ELF-1 (cell line): ENCODE data around the gene TSC1.
A peak's percentile ranks its signal among the peaks of the same experiment; 100 is the strongest.
"Not testable (repeated sequence)": the region's sequence is repeated elsewhere in the genome, so short reads cannot be mapped to it uniquely, and the experiment has no call there.

Experiments
- DNase-seq: peaks from one replicate; pipeline ENCODE4 v3.0.0-alpha.2; 2016; ENCODE audit warnings: low read depth, low spot score

TSC1 gene

DNA sequence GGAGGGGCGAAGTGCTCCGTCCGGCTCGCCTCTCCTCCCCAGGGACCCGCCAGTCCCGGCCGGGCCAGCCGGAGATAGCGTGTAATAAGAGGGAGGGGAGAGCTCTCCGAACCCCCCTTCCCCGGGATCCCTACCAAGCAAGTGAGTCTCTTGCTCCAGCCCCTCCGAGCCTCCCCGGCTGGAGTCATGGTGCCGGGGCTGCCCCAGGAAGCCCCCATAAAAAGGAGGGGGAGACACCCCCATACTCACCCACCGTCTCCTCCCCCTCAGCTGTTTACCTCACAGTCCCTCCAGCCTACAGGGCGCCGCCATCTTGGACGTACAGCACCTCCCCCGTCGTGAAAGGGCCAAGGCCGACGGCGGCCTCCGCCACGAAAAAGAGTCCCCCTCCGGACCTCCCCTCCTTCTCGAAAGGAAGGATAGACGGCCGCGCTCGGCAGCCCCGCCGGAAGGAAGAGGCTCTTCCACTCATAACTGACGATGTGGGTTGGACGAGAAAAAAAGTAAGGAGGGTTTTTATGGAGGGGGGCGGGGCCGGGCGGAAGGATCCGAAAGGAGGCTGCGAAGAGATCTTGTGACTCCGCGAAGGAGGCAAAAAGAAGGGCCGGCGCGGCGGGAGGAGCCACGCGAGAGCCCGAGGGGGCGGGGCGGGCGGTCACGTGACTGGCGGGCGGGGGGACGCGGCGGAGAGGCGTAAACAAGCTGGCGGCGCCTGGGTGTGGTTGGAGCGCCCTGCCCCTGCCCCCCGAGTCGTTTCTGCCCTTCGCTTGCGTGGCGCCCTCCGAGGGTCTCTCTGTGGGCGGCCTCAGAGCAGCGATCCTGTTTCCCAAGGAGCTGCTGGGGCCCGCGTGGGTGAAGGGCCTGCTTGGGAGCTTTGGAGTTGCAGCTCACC lies at the start of gene TSC1:
TSS of gene TSC1 (minus strand) at position 323 of the 892 bp plus-strand sequence. CDS start 15,744 bp downstream, outside the sequence.
- DNase-seq = peak; percentile 96

DNA sequence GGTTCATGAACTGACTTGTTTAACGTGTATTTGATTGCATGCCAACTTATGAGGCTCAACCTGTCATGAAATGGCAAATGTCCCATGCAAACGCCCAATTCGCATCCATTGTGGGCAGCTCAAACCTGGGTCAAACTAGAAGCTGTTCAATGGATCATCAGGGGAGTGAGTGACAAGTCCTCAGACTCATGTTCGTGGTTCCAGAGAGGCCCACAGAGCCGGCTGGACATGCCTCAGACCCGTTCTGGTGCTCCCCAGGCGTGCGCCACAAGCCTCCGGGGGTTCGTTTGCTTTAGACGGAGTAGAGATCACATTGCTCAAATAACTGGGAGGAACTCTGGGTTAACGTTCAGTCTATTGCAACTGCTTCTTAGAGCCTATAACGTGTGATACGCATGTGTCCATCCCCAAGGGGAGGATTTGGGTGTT lies 49.1 kb upstream of the TSC1 start:
- DNase-seq = no peak

DNA sequence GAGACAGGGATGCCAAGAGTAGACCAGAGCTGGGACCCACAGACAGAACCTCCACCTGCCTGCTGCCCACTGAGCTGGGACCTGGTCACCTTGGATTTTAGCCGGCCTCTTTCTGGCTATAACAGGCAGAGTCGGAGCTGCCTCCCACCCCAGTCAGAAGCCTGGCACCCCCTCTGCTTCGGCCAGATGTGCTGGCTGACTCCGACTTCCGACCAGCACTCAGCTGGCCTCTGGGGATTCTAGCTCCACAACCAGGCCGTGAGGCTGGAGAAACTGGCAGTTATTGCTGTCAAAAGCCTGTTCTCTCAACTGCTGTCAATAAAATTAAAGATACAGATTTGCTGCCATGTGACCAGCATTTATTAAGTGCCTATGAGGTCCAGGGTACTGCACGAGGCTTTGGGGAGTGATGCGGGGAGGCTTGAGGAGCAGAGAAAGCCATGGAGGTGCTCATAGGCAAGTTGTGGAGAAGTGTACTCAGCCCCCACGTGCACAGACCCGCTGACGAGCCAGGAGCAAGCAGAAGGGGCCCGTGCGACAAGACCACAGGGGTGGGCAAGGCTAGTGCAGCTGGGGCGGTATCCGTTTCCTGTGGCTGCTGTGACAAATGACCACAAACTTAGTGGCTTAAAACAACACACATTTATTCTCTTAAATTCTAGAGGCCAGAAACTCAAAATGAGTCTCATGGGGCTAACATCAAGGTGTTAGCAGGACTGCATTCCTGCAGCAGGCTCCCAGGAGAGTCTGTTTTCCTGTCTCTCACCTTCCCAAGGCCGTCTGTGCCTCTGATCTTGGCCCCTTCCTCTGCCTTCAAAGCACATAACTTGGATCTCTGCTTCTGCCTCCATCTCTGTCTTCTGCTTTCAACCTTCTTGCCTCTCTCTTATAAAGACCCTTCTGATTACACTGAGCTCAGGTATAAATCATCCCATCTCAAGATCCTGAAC lies 47.2 kb upstream of the TSC1 start:
- DNase-seq = no peak

DNA sequence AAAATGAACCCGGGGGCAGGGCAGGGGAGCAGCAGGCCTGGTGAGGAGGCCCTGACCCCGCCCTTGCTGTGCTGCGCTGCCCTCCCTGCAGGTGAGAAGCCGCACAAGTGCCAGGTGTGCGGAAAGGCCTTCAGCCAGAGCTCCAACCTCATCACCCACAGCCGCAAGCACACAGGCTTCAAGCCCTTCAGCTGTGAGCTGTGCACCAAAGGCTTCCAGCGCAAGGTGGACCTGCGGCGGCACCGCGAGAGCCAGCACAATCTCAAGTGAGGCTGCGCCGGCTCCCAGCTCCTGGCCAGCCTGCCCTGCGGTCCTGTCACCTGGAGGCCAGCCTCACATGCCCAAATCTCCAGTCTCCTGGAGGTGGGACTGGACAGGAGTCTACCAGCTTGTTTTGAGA lies 46.4 kb upstream of the TSC1 start:
- no peak for DNase-seq

DNA sequence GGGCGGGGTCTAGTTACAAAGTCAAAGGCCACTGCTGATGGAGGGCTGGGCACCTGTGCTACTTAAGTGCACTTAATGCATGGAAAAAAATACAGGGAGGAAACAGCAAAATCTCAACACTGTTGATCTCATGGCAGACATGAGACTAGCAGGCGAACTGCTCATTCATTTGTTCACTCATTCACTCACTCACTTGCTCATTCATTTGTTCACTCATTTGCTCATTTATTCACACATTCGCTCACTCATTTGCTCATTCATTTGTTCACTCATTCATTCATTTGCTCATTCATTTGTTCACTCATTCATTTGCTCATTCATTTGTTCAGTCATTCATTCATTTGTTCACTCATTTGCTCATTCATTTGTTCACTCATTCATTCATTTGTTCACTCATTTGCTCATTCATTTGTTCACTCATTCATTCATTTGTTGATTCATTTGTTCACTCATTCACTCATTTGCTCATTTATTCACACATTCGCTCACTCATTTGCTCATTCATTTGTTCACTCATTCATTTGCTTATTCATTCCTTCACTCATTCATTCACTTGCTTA lies 45.7 kb upstream of the TSC1 start:
- DNase-seq = not testable (repeated sequence)

DNA sequence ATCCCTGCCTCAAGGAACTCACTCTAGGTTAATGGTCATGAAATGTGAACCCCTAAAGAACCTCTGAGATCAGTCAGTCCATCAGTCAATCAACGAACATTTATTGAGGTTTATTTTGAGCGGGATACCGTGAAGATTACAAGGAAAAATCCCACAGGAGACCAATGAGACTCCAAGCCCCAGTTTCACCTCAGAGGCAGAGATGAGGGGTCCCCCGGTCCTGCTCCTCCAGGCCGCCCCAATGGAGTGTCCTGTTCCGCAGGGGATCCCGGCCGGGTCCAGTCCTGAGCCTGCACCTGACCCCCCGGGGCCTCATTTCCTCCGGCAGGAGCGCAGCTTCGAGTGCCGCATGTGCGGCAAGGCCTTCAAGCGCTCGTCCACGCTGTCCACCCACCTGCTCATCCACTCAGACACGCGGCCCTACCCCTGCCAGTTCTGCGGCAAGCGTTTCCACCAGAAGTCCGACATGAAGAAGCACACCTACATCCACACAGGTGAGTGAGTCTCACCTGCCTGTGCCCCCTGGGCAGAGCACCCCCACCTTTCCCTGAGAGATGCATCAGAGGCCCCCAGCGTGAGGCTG lies 45.1 kb upstream of the TSC1 start:
- no peak for DNase-seq

DNA sequence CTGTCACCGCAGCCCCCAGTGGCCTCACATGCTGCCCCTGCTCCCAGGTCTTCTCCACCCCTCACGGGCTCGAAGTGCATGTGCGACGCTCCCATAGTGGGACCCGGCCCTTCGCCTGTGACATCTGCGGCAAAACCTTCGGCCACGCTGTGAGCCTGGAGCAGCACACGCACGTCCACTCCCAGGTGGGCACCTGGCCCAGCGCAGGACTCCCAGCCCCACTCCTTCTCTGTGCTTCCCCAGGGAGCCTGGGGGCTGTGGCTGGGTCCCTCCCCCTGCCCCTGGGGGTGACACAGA lies 44.5 kb upstream of the TSC1 start:
- no peak for DNase-seq

DNA sequence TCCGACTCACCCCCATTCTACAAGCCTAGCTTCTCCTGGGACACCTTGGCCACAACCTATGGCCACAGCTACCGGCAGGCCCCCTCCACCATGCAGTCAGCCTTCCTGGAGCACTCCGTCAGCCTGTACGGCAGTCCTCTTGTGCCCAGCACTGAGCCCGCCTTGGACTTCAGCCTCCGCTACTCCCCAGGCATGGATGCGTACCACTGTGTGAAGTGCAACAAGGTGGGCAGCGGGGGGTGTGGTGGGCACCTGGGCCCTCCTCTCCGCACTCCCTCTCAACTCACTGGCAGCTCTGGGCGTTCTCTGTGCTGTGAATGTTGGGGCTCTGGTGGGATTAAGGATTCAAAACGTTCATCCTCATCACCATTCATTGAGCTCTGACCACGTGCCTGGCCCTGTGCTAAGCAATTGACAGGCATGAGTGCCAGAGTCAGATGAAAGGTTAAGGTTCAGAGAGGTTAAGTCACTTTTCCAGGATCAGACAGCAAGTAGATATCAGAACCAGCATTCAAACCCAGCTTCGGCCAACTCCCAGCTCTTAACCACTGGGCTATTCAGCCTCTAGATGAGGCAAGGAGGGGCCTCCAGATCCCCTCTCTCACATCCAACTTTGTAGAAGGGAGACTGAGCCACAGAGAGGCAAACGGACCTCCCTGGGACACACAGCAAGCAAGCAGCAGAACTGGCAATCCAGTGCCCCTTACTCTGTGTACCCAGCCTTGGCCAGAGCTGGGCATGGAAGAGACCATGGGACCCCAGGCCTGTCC lies 44.0 kb upstream of the TSC1 start:
- no peak for DNase-seq

DNA sequence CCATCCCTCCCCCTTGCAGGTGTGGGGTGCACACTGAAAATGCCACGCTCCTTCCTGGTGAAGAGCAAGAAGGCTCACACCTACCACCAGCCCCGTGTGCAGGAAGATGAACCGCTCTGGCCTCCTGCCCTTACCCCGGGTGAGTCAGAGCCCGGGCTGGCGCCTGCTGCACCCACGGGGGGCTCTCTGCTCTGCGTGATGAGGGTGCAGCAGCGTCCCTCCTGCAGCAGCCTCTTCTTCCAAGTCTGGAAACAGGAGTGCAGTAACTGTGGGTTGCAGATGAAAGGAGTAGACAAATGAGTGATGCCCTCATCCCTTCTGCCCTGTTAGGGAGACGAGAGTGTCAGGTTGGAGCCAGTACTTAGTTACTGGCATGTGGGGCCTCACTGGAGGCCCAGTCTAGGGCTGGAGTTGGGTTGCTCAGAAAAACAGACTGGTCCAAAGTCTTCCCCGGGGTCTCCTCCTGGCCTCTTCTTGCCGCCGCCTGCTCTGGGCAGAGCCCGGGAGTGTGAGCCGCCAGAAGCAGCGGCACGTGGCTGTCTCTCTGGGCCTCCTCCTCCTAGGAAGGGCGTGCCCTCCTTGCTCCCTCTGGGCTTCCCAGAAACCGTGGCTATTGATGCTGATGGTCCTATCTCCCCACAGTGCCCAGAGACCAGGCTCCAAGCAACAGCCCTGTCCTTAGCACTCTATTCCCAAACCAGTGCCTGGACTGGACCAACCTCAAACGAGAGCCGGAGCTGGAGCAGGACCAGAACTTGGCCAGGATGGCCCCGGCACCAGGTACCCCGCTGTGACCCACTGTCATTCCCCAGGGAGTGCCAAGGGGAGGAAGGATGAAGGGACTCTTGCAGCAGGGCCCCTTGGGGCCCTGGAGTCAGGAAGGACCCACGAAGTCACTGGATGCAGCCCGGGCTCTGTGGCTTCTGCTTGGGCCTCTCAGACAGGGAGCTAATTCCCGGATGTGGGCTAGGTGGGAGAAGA lies 42.5 kb upstream of the TSC1 start:
- DNase-seq = no peak

DNA sequence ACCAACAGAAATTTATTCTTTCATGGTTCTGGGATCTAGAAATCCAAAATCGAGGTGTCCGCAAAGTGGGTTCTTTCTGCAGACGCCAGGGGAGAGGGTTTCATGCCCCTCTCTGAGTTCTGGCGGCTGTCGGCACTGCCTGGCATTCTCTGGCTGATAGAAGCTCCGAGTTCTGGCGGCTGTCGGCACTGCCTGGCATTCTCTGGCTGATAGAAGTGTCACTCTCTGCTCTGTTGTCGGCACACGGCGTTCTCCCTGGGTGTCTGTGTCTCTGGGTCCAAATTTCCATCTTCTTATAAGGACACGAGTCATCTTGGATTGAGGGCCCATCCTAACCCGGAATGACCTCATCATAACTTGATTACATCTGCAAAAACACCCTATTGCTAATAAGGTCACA lies 41.7 kb upstream of the TSC1 start:
- no peak for DNase-seq

DNA sequence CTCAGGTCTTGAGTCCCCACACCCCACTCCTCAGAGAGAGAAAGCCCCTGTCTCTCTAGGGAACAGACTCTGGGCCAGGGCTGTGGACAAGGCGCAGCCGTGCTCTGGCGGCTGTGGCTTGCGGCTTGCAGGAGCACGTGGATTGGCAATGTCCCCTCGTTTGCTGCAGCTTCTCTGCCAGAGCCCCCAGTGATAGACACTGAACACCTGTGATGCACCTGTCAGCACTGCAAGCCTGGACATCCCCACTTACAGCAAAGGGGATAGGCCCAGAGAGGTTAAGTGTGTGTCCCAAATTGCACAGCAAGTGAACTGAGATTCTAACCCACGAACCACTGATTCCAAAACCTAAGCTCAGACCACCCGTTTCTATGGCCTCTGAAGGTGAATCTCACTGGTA lies 41.1 kb upstream of the TSC1 start:
- no peak for DNase-seq

DNA sequence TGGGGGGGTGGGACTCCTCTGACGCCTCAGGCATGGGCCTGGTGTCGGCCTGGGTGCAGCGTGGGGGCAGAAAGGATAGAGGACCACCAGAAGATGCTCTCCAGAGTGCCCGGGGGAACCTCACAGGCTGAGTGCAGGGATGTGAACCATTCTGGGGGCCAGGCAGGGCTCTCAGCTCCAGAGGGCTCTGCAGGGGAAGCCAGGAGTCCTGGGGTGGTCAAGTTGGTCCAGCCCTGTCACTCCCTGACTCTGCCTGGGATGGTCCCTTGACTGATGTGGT lies 40.6 kb upstream of the TSC1 start:
- no peak for DNase-seq

DNA sequence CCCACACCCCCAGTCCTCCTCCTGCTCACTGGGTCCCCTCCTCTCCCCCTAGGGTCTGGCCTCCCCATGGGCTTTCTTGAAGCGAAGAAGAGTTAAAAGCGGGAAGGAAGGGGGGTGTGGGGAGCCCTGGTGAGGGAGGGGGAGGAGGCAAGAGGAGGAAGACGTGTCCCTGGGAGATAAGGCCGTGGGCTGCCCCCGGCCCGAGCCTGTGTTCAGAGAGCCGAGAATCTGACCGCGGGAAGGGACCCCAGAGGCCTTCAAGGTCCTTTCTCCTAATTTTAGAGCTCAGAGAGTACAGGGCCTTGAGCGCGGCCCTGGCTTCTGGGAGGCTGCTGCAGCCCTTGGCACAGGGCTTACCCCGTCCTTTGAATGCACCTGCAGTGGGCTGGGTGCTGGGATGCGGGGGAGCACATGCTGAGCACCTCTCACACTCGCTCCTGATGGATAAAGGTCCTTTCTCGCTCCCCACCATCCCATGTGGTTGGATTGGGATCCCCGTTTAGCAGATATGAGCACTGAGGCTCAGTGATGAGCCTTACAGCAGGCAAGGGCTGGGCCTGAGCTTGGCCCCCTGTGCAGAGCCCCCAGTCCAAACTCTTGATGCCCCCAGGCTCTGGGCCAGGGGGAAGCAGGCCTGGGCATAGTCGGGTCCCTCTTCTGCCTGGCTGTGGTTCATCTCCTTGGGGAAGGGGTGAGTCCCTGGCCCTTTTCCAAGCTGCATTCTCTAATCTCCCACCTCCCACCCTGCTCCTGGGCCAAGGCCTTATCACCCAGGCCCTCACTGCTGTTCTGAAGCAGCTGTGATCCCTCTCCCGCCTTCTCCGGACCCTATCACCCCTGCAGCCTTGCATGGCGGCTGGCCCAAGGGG lies 40.0 kb upstream of the TSC1 start:
- DNase-seq = no peak

DNA sequence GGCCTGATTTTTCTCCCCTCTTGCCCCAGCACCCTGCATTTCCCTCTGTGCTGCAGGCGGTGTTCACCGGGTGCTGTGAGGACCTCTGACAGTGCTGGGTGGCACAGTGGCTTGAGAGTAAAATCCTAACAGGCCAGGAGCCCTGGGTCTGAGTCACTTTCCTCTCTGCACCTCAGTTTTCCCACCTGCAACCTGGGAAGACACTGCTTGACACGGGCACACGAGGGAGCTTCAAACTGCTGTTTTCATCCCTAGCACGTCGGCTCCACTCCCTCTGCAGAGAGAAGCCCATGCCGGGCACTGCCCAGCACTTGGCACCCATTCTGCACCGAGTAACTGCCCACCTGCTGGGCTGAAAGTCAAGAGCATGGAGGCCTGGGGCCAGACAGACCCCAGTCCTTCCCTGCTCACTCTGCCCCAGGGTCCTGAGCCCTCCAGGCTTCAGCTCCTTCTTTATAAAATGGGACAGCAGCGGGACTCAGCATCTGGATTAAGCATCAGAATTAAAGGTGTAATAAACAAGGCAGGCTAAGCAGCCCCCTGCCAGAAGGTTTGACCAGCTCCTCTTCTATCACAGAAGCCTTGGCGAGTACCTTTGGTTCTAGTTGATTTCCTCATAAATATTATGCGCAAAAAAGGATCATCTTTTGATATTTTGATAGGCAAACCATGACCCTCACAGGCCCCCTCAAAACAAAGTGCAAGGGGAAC lies 39.2 kb upstream of the TSC1 start:
- no peak for DNase-seq

DNA sequence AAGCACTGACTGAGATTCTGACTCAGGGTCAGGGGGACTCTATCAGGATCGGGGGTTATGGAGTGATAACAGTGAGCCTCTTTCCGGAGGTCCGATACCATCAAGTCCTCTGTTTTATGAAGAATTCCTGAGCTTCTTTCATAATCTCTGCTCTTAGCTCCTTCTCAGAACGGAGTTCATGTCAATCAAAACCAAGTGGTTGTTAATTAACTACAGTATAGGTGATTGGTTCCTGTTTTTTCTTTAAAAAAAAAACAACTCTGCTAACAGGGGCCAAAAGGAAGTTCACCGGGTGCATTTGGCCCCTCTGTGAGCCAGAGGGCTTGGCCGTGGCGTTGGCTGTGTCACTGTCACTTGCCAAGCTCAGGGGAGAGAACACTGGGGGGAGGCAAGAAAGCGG lies 38.0 kb upstream of the TSC1 start:
- DNase-seq = no peak

DNA sequence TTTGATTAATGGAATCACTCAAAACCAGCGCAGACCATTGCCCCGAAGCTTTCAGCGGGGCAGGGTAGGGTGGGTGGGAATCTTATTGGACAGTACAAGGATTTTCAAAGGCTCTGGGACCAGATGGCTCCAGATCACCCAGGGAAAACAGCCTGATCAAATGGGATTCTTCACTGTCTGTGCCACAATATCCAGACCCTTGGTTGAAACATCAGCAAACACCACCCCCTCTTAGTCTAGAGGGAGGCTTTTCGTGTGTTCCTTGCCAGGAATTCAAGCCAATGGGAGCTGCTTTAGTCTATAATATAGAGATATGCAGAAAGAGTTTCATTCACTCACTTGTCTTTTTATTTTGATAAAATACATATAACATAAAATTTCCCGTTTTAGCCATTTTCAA lies 35.7 kb upstream of the TSC1 start:
- DNase-seq = no peak

DNA sequence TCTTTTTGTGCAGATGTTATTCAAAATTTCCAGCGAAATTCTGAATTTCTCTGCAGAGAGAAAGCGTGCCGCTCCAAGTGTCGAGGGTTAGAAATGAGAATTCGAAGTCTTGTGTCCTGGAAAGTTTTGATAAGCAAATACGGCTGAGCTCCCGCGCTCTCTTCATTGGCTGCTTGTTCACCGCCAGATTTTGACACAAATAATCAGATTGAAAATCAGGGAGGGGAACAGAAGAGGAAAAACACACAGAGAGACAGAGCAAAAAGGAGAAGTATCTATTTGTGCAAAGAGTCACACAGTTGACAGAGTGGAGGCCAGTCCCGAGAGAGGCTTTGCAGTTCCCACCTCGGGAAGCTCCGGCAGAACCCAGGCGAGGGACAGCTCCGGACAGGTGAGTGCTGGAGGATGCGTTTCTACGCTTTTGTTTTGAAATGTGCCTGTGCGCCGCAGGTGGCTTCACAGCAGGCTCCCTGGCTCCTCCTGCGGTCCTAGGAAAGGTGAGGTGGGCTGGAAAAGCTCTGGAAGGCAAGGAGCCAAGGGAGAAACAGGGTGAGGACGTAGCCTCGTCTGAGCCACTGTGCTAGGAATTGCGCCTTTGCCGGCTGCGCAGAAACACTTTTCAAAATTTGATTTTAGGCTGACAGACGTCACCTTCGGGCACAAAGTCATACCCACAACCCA lies 34.2 kb upstream of the TSC1 start, which contains the start of gene GFI1B:
TSS of gene GFI1B (plus strand) at position 244 of the 681 bp plus-strand sequence. CDS start 7,985 bp downstream, outside the sequence.
- DNase-seq = peak; percentile 56

DNA sequence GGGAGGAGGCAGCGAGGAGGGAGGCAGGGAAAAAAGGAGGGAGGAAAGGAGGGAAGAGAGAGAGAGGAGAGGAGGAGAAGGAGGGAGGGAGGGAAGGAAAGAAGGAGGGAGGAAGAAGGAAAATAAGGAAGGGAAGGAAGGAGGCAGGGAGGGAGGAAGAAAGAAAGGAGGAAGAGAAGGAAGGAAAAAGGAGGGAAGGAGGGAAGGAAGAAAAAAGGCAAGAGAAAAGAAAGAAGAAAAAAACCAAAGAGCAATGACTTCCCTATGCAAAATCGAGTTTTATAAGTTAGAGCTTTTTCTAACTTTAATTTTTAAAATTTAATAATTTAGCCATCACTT lies 33.7 kb upstream of the TSC1 start:
- no peak for DNase-seq
